Osteoblast (primary cell): Measurements from ENCODE around the gene FAM83D. TPM values are rescaled to one million over a fixed set of nuclear protein-coding genes. Genes with fewer than 3 reads are reported as not detected.

ENCODE experiments used
- DNase-seq: peaks from one replicate; pipeline ENCODE4 v3.0.0; 2011; ENCODE audit warnings: low spot score, mixed read lengths; ENCODE audit not compliant: insufficient read length; ENCODE audit errors: missing footprints
- H2AFZ ChIP-seq: 2 replicates; pipeline ENCODE4 v1.6.0; 2011; ENCODE audit warnings: mild to moderate bottlenecking, low read length
- H3K27ac ChIP-seq: 2 replicates; pipeline ENCODE4 v1.5.1; 2011; ENCODE audit warnings: mild to moderate bottlenecking, low read depth, low read length, moderate library complexity
- H3K27me3 ChIP-seq: 2 replicates; pipeline ENCODE4 v1.6.0; 2012; ENCODE audit warnings: mild to moderate bottlenecking, control low read depth, inconsistent platforms, low read length, moderate library complexity; ENCODE audit not compliant: insufficient read depth
- H3K36me3 ChIP-seq: 2 replicates; pipeline ENCODE4 v1.5.1; 2011; ENCODE audit warnings: mild to moderate bottlenecking, low read length, control low read depth, moderate library complexity; ENCODE audit not compliant: insufficient read depth
- H3K4me1 ChIP-seq: 2 replicates; pipeline ENCODE4 v1.5.1; 2011; ENCODE audit warnings: mild to moderate bottlenecking, low read length, control low read depth, moderate library complexity; ENCODE audit not compliant: insufficient read depth
- H3K4me2 ChIP-seq: 2 replicates; pipeline ENCODE4 v1.6.0; 2011; ENCODE audit warnings: mild to moderate bottlenecking, low read length; ENCODE audit not compliant: insufficient read depth
- H3K4me3 ChIP-seq: fragments of 200-600 bp; sonication (generic); 3 replicates; pipeline ENCODE4 v1.5.1; 2012; ENCODE audit warnings: mild to moderate bottlenecking, low read length, inconsistent platforms; ENCODE audit not compliant: insufficient read depth
- H3K79me2 ChIP-seq: 2 replicates; pipeline ENCODE4 v1.6.0; 2012; ENCODE audit warnings: mild to moderate bottlenecking, low read length, control low read depth, inconsistent platforms; ENCODE audit not compliant: insufficient read depth
- H3K9me3 ChIP-seq: 2 replicates; pipeline ENCODE4 v1.5.1; 2011; ENCODE audit warnings: low read depth, low read length, control low read depth
- H4K20me1 ChIP-seq: 2 replicates; pipeline ENCODE4 v1.6.0; 2012; ENCODE audit warnings: mild to moderate bottlenecking, low read length, control low read depth; ENCODE audit not compliant: insufficient read depth
- CTCF ChIP-seq: IDR thresholded peaks from 2 replicates; pipeline ENCODE4 v1.5.1; 2011; ENCODE audit warnings: mild to moderate bottlenecking, low read depth, low read length, moderate library complexity; ENCODE audit errors: extremely low read depth
- total RNA-seq: library from RNA; depleted of rRNA; stranded (reverse); fragments of >200 nt; gene quantifications from 2 replicates; pipeline ENCODE4 v1.2.3, GENCODE V29; 2012

The FAM83D gene
- total RNA-seq, 1 donor = 2.2 TPM

DNA sequence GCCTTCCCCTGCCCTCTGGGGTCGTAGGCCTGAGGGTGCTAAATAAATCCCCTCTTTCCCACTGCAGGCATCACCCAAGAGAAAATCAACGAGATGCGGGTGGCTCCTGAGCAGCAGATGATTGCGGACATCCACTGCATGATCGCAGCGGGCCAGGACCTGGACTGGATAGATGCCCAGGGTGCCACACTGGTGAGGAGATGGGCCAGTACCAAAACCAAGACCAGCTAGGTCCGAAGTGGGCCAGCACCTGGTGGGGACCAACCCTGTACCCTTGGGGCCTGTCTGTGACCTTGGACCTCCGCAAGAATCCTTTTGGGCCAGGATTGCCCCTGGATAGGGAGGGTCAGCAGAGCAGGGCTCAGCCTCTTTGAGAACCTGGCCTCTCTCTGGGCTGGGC is 23.6 kb upstream of the FAM83D start:
- Histone ChIP-seq H3K27ac (no peak overlapping the region), H3K4me1 (no peaks in the 10 kb centered on the region), H2AFZ (no peak overlapping the region), H4K20me1 (no peaks in the 10 kb centered on the region), H3K4me2 (no peak overlapping the region), H3K79me2 (no peaks in the 10 kb centered on the region), H3K27me3 (peaks cover 26% of the 10 kb centered on the region), H3K9me3 (peaks cover 3% of the 10 kb centered on the region), H3K36me3 (no peaks in the 10 kb centered on the region), H3K4me3 (no peak overlapping the region)
- DNase-seq = no peak
- TF ChIP-seq CTCF = no peak

- H3K79me2 ChIP-seq = no peaks in the 10 kb centered on the region
- no peak for TF ChIP-seq CTCF
- H3K4me2 ChIP-seq = no peak overlapping the region
- DNase-seq = no peak
- H3K36me3 ChIP-seq = no peaks in the 10 kb centered on the region
- H3K4me3 ChIP-seq = no peak overlapping the region
- H4K20me1 ChIP-seq = no peaks in the 10 kb centered on the region
- peaks cover 3% of the 10 kb centered on the region for H3K9me3 ChIP-seq
- H3K27ac ChIP-seq = no peak overlapping the region
- peaks cover 21% of the 10 kb centered on the region for H3K27me3 ChIP-seq
- no peak overlapping the region for H2AFZ ChIP-seq
- H3K4me1 ChIP-seq = no peaks in the 10 kb centered on the region
Observed at GRCh38 chr20:38903335-38903734, 22.9 kb upstream of the FAM83D start.

- Histone ChIP-seq H4K20me1 (no peaks in the 10 kb centered on the region), H3K79me2 (no peaks in the 10 kb centered on the region), H3K27ac (no peak overlapping the region), H3K4me3 (no peak overlapping the region), H3K4me2 (no peak overlapping the region), H3K4me1 (no peaks in the 10 kb centered on the region), H2AFZ (no peak overlapping the region), H3K9me3 (peaks cover 3% of the 10 kb centered on the region), H3K27me3 (peaks cover 17% of the 10 kb centered on the region), H3K36me3 (no peaks in the 10 kb centered on the region)
- no peak for DNase-seq
- TF ChIP-seq CTCF = no peak
Observed at GRCh38 chr20:38905375-38905774, 20.8 kb upstream of the FAM83D start.

- Histone ChIP-seq H4K20me1 (no peaks in the 10 kb centered on the region), H3K36me3 (no peaks in the 10 kb centered on the region), H3K27me3 (peaks cover 8% of the 10 kb centered on the region), H3K9me3 (peaks cover 3% of the 10 kb centered on the region), H3K27ac (no peak overlapping the region), H3K79me2 (no peaks in the 10 kb centered on the region), H3K4me3 (no peak overlapping the region), H2AFZ (no peak overlapping the region), H3K4me2 (no peak overlapping the region), H3K4me1 (no peaks in the 10 kb centered on the region)
- no peak for TF ChIP-seq CTCF
- DNase-seq = no peak
Observed at GRCh38 chr20:38907918-38908677, 18.1 kb upstream of the FAM83D start.
